Adrenal gland (tissue), 5 donors: ENCODE results near the gene NAAA.
A peak's percentile ranks its signal among the peaks of the same experiment; 100 is the strongest.

Experiments used
- CTCF ChIP-seq, 6 experiments: fragments of 450-650 bp in 4 of 6; fragments of 200-600 bp in 2 of 6; sonication (generic) in 1 of 6; IDR thresholded peaks; 1 replicate in 5 of 6; 2 replicates in 1 of 6; pipeline versions ENCODE4 v1.5.1 to v1.8.0; 2016 to 2021; ENCODE audit warnings: antibody characterized with exemption in 6 of 6, mild to moderate bottlenecking in 2 of 6, moderate library complexity in 1 of 6
- POLR2A ChIP-seq, 2 donors: fragments of 450-650 bp; IDR thresholded peaks; one replicate each; pipeline ENCODE4 v1.6.1; 2017; ENCODE audit warnings: antibody characterized with exemption in 2 of 2, mild to moderate bottlenecking in 2 of 2, moderate library complexity in 1 of 2
- donor health status: DM: no; HTN: no; CAD: no.

GRCh38 chr4:75916091-75916661 is 24.6 kb downstream of the NAAA start:
- TF ChIP-seq CTCF (IDR thresholded peaks at IDR 0.05), result peak; percentile 60 to 79 (median 68)
- TF ChIP-seq POLR2A (IDR thresholded peaks at IDR 0.05), result no peak
